ENCODE results near the gene USP31.

USP31 gene

GRCh38 chr16:23027386-23027785 is 121.9 kb downstream of the USP31 start:
- no peak for DNase-seq
- intact Hi-C loops (cut with DNase I): no loop called here

GRCh38 chr16:23026784-23027362 is 122.4 kb downstream of the USP31 start:
- intact Hi-C loops (cut with DNase I): no loop called here
- no peak for DNase-seq

GRCh38 chr16:23025692-23026307 is 123.5 kb downstream of the USP31 start:
- intact Hi-C loops (cut with DNase I): no loop called here
- DNase-seq: no peak

GRCh38 chr16:23024044-23024443 is 125.2 kb downstream of the USP31 start:
- DNase-seq: no peak
- intact Hi-C loops (cut with DNase I): no loop called here

DNA sequence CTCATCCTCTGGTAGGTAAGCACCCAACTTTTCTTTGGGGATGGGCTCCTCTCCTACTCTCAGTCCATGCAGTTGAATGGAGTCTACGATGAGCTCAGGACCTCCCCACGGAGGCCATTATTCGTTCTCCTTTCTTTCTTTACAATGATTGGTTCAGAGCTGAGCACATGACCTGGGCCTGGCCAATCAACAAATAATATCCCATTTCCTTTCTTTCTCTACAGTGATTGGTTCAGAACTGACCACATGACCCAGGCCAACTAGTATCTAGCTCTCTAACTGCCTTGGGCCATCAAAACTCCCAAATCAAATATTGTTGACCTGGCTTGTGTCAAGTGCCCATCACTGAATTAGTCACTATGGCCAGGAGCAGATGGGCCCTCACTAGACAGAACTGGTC is 129.2 kb downstream of the USP31 start:
- intact Hi-C loops (cut with DNase I): no loop called here
- no peak for DNase-seq

DNA sequence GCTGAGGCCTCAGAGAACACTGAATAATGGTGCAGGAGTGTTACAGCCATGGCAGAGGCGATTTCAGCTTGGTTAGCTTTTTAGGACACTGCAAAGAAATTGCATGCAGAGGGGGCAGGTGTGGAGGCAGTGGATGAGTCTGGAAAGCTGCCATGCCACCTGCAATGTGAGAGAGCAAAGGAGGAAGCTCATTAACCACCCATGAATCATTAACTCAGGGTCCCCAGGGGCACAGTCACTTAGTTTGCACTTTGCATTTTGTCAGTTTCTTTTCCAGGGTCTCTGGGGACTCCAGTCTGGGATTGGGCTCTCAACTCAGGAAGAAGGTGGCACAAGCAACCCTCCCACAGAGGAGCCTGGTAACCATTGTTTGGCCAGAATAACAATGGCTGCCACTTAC is 132.9 kb downstream of the USP31 start:
- intact Hi-C loops (cut with DNase I): no loop called here
- no peak for DNase-seq

GRCh38 chr16:23015580-23015979 is 133.7 kb downstream of the USP31 start:
- DNase-seq: no peak
- intact Hi-C loops (cut with DNase I): no loop called here

- intact Hi-C loops (cut with DNase I): no loop called here
- no peak for DNase-seq
Measured at GRCh38 chr16:23014592-23014991, 134.7 kb downstream of the USP31 start.

Measured in posterior cingulate gyrus (tissue), 11 donors.